Measurements from ENCODE around the gene KCTD8. TPM values are rescaled to one million over a fixed set of nuclear protein-coding genes. Genes with fewer than 3 reads are reported as not detected.

The KCTD8 gene
- total RNA-seq, 1 experiment from 2014 or later = not detected

GRCh38 chr4:44256414-44256813, 192.2 kb downstream of the KCTD8 start:
- no peaks in the 10 kb centered on the region for H3K36me3 ChIP-seq (ENCODE audit: control insufficient read depth, insufficient read depth, low read length)
- ATAC-seq (no peak), DNase-seq (ENCODE audit: low read depth, low spot score) (no peak)
- H3K4me3 ChIP-seq (ENCODE audit: low read depth in 2 of 2, low read length in 2 of 2) = no peak overlapping the region
- POLR2A ChIA-PET = no interaction called here
- H3K27ac ChIP-seq (ENCODE audit: low read length) = no peak overlapping the region
- no peaks in the 10 kb centered on the region for H3K4me1 ChIP-seq (ENCODE audit: control insufficient read depth, insufficient read depth, low read length)
- CTCF ChIA-PET = no interaction called here
- in situ Hi-C loops (cut with HindIII; ENCODE audit: low pct_unique_long_range_greater_than_20kb, low sequenced_read_pairs) = no loop called here
- TF ChIP-seq REST (IDR thresholded peaks at IDR 0.05; ENCODE audit: insufficient read depth in 1 of 2, low read depth in 2 of 2, low read length in 1 of 2) = no peak
- TF ChIP-seq SIN3A (IDR thresholded peaks at IDR 0.05; ENCODE audit: borderline replicate concordance, insufficient read depth, low read depth, low read length) = no peak
- no peak for TF ChIP-seq TCF7L2 (IDR thresholded peaks at IDR 0.05; ENCODE audit: low read depth, low read length)
- TF ChIP-seq POLR2AphosphoS5 (IDR thresholded peaks at IDR 0.05; ENCODE audit: low read depth, low read length) = no peak
- no peak for TF ChIP-seq CTCF (IDR thresholded peaks at IDR 0.05)
- BruUV-seq (replicated peaks) = no TSS peak
- intact Hi-C loops (cut with micrococcal nuclease; ENCODE audit: unreplicated experiment) = no loop called here
- H3K9me3 ChIP-seq (ENCODE audit: control insufficient read depth, insufficient read depth, low read depth, low read length) = no peaks in the 10 kb centered on the region
- no peaks in the 10 kb centered on the region for H3K27me3 ChIP-seq (ENCODE audit: control insufficient read depth, insufficient read depth, low read length)

- Histone ChIP-seq H3K27me3 (ENCODE audit: control insufficient read depth, insufficient read depth, low read length) (no peaks in the 10 kb centered on the region), H3K4me3 (ENCODE audit: low read depth in 2 of 2, low read length in 2 of 2) (no peak overlapping the region), H3K36me3 (ENCODE audit: control insufficient read depth, insufficient read depth, low read length) (no peaks in the 10 kb centered on the region), H3K4me1 (ENCODE audit: control insufficient read depth, insufficient read depth, low read length) (no peaks in the 10 kb centered on the region), H3K9me3 (ENCODE audit: control insufficient read depth, insufficient read depth, low read depth, low read length) (no peaks in the 10 kb centered on the region), H3K27ac (ENCODE audit: low read length) (no peak overlapping the region)
- POLR2A ChIA-PET = no interaction called here
- ATAC-seq = no peak
- in situ Hi-C loops (cut with HindIII; ENCODE audit: low pct_unique_long_range_greater_than_20kb, low sequenced_read_pairs) (no loop called here), intact Hi-C loops (cut with micrococcal nuclease; ENCODE audit: unreplicated experiment) (loop anchor here (10.0 kb wide), 1 partner anchor 63 kb away; no protein-coding TSS in a partner anchor)
- no TSS peak for BruUV-seq (replicated peaks)
- TF ChIP-seq POLR2AphosphoS5 (IDR thresholded peaks at IDR 0.05; ENCODE audit: low read depth, low read length) (no peak), CTCF (IDR thresholded peaks at IDR 0.05) (no peak), TCF7L2 (IDR thresholded peaks at IDR 0.05; ENCODE audit: low read depth, low read length) (no peak), SIN3A (IDR thresholded peaks at IDR 0.05; ENCODE audit: borderline replicate concordance, insufficient read depth, low read depth, low read length) (no peak), REST (IDR thresholded peaks at IDR 0.05; ENCODE audit: insufficient read depth in 1 of 2, low read depth in 2 of 2, low read length in 1 of 2) (no peak)
- no peak for DNase-seq (ENCODE audit: low read depth, low spot score)
- CTCF ChIA-PET = no interaction called here
Observed at GRCh38 chr4:44237643-44238042, 211.0 kb downstream of the KCTD8 start.
